RCC 7860 (cell line): ENCODE data around the gene EFCAB6.

ENCODE experiments used
- DNase-seq: peaks from one replicate; pipeline ENCODE4 v3.0.0-alpha.2; 2015; ENCODE audit warnings: low spot score
- FAIRE-seq: peaks from 2 replicates; lab custom pipeline; 2012; peaks lifted over from hg19 to GRCh38; lab: Jason Lieb, UNC

The EFCAB6 gene

DNA sequence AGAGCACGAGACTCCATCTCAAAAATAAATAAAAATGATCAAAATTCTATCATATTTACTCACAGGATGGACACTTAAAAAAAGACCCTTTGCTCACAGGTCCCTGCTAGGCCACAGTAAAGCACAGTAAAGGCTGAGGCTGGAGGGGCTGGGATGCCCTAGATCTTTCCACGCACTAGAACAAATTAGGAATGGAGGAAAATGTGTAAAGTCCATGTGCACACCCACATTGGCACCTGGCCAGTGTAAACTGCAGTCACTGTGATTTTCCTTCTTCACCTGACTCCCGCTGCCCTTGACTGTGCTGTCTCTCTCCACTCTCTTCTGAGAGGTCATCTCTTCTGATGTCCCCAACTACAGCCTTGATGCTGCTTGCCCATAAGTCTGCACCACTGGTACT, 195.5 kb downstream of the EFCAB6 start:
- DNase-seq = no peak
- FAIRE-seq = no peak

DNA sequence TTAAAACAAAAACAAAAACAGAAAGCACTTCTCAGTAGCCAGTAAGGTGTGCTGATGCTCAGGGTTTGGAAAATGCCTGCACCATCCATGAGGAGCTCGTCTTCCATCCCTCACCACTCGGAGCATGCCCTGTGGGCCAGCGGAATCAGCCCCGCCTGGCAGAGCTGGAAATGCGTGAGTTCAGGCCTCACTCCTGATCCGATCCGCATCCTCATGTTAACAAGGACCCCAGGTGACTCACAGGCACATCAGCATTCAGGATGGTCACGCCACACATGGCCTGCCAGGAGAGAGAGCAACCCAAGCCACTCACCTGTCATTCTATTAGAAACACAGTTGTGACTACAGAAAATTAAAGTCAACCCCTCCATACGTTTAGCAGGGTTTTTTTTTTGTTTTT, 211.8 kb downstream of the EFCAB6 start:
- DNase-seq (no peak), FAIRE-seq (no peak)

DNA sequence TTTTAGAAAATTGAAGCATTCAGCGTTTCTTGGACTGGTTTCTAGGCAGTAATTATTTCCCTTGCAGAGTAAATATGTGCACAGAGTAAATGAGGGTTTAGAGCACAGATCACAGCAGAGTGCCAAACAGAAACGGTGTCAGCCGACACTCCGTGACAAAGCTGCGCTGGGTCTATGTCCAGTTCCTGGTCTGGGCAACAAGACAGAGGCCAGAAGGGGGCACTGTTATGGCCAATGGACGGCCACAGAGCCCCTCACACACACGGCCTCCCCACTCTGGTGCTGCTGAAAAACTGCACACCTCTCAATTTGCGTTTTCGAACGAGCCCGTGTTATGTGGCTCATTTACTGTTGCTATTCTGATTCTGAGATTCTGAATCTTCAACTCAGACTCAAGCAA, 219.6 kb downstream of the EFCAB6 start:
- FAIRE-seq (no peak), DNase-seq (no peak)

DNA sequence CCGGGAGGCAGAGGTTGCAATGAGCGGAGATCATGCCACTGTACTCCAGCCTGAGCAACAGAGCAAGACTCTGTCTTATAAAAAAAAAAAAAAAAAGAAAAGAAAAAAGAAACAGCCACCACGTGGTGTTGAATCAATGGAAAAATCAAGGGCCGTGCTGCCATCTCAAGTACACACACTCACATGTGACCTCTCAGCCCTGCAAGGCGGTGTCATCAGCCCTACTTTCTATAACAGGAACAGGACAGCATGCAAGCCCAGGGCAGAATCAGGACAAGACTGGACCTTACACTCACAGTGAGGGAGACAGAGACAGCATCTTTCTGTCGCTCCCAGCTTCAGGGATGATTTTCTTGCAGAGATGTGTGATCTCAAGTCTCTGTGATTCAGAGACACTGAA, 220.7 kb downstream of the EFCAB6 start:
- FAIRE-seq = no peak
- no peak for DNase-seq

DNA sequence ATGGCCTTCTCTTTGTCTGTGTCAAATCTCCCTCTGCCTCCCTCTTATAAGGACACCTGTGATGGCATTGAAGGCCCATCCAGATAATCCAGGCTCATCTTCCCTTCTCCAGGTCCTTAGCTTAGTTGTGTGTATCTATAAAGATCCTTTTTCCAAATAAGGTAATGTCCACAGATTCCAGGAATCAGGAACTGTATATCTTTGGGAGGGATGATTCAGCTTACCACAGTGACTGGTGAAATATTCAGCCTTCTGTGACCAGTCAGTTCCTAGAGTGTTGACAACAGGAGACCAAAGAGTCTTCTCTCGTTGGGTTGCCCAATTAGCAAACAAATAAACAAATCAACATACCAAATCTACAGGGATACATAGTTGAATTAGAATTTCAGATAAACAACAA, 224.5 kb downstream of the EFCAB6 start:
- DNase-seq = peak; percentile 10
- no peak for FAIRE-seq

DNA sequence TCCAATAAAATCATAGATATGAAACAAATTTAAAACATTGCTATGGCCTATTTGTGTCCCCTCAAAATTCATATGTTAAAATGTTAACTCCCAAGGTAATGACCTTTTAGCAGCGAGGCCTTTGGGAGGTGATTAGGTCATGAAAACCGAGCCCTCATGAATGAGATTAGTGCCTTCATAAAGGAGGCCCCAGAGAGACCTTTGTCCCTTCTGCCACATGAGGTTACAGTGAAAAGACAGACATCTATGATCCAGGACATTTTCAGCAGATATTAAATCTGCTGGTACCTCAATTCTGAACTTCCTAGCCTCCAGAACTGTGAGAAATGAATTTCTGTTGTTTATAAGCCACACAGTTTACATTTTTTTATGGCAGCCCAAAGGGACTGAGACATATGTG, 228.6 kb downstream of the EFCAB6 start:
- FAIRE-seq = no peak
- no peak for DNase-seq

DNA sequence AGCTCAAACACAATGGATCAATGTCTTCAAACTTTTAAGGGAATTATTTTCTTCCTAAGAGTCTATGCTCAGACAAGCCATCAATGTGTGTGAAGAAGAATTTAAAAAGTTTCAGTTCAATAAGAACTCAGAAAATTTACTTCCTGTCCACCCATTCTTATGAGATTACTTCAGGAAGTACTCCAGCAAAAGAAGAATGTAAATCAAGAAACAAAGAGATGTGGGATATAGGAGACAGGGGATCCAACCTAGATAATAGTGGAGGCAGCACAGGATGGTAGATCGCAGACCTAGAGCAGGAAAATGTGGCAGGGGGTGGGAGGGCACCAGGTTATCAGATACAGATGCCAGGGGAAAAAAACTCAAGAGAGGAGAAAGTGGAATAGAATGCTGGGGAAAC, 229.7 kb downstream of the EFCAB6 start:
- FAIRE-seq = no peak
- DNase-seq = no peak

DNA sequence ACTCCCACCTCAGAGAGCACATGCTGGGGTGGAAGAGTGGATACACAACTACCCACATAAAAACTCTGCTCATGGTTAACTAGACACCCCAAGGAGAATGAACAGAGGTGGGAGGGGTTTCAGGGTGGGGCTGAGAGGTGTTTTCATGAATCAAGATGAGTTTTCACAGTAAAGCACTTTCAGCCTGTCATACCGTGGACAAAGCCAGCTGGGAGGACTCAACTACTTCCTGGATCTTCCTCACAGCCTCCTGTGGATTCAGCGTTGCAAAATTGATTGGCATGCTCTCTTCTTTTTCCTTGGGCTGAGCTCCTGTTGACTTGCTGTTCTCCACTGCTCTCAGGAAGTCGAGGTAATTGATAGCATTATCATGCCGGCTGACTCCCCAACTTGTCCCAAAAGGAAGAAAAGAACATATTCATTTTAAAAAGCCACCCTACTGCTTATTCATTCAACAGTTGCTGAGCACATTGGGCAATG, 231.8 kb downstream of the EFCAB6 start:
- FAIRE-seq (no peak), DNase-seq (no peak)

DNA sequence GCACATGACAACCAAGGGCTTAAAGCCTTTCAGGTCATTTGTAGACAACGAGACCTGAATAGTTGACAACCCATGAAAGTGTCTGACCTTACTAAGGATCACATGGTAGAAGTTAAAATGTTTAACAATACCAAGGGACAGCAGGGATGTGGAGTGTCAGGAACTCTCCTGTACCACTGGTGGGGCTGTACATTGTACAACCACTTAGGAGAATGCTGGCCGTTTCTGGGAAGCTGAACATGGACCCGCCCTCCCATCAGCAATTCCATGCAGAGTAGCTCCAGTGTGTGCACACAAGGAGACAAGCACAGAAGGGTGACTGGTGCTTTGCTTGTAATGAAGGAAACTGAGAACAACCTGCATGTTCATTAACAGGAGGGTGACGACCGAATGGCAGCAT, 237.4 kb downstream of the EFCAB6 start:
- DNase-seq (no peak), FAIRE-seq (no peak)

DNA sequence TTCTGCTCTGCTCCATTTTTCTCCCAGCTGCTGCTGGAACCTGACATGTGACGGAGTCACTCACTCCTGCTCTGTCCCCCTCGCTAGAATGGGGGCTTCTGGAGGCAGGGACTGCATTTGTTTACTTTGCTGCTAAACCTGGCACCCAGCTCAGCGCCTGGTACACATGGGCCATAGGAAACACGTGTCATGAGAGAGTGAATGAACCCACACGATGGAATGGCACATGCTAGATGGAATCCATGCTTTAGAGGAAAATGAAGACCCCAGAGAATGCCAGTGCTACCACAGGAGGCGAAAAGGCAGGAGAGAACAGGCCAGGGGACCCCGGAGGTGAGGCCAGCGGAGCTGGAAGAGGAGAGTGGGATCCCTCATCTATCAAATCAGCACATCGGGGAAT, 239.4 kb downstream of the EFCAB6 start:
- DNase-seq (no peak), FAIRE-seq (no peak)

DNA sequence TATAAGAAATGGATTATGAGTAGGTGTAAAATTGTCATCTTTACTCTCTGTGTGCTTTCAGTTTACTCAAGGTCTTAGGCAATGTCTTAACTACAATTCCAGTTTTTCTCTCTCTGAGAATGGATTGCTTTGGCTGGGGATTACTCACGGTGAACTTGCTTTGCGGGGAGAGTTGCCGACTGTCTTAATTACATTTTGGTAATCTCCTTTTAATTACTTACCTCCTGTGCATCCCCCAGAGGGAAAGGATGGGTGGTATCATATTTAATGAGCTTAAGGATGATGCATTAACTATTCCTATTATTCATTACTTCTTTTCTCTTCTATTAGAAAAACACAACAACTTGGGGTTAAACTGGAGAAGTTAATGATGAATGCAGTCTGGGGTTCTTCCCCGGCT, 240.9 kb downstream of the EFCAB6 start:
- DNase-seq = no peak
- no peak for FAIRE-seq

DNA sequence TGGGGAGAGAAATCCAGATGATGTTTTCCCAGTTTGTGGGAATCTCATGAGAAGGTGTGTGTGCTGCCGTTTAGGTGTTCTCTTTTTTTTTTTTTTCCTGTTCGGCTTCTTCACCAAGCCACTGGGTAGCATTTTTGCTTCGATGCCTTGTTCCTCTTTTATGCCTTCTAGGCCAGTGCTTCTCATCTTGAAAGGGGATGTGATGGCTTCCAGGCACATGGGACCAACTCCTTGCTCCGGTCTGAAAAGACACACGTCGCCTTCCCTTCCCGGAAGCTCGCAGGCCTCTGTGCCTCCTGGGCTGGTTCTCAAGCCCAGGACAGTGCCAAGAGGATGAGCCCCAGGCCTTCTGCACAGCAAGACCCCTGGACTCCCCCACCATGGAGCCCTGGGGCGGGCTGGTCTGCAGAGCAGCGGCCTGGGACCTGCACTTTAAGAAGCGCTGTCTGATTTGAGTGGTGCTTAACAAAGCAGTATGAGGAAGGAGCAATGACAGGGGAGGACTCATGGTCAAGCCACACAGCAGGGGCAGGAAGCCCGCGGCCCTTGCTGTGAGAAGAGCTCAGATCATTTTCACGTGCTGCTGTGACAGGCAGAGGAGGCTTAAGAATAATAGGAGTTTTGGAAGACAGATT, 241.5 kb downstream of the EFCAB6 start:
- FAIRE-seq (no peak), DNase-seq (no peak)

DNA sequence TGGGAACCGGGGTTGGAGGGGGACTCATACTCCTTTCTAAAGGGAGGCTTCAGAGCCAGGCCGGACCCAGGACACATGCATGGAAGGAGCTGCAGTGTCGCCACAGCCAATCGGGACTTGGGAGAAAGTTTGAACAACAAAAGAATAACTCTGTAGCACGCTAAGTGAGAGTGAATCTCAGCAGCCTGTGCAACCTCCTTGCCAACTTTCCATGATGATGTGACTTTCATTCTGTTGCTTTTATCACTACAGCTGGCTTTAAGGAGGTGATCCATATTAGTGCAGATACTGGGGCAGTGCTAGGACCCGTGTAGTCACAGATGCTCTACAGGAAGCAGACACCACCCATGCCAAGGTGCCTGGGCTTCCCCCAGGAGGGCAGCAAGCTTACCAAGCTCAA, 243.0 kb downstream of the EFCAB6 start:
- no peak for FAIRE-seq
- DNase-seq = no peak

DNA sequence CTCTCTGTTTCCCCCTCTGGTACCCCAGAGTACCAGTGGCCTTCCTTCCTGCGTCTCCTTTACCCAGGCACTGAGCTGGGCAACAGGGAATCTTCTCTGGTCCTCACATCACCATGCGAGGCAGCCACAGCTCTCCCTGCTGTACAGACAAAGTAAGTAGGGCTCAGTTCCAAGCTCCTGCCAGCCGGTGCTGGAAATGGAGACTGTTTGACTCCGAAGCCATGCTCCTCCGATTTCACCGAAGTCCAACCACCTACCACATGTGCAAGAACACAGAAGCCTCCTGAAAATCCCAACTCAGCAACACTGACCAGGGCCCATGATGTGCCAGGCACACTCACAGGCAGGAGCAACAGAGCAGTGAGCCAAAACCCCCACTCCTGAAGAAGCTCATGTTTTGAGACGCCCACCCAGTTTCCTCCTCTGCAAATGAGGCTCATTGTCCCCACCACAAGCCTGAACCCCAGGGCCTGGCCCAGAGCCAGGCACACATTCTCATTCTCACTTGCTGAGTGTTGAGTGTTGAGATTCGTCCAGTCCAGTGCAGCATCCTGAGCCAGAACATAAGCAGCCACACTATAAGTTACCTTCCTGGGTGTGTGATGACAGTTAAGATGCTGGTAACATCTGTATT, 244.3 kb downstream of the EFCAB6 start:
- FAIRE-seq (no peak), DNase-seq (no peak)

DNA sequence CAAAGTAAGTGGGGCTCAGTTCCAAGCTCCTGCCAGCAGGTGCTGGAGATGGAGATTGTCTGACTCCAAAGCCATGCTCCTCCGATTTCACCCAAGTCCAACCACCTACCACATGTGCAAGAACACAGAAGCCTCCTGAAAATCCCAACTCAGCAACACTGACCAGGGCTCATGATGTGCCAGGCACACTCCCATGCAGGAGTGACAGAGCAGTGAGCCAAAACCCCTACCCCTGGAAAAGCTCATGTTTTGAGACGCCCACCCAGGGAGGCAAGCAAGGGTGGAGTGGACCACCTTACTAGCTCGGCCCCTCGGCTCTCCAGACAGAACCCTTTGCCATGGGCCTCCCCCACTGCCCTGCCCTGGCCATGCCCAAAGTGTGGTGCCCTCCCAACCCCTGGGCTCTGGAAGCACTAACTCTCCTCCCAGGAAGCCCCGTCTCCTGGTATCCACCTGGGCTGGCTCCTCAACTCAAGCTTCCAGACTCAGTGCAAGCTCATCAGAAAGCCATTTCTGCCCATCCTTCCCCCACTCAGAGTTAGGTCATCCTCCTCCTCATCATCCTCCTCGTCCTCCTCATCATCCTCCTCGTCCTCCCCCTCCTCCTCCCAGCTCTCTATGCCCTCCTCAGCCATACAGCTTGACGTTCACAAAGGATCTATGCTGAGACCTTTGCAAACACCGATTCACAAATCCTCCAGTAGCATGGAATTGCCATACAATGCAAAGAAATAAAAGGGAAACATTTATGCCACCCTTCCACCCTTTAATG, 245.4 kb downstream of the EFCAB6 start:
- FAIRE-seq (no peak), DNase-seq (no peak)

DNA sequence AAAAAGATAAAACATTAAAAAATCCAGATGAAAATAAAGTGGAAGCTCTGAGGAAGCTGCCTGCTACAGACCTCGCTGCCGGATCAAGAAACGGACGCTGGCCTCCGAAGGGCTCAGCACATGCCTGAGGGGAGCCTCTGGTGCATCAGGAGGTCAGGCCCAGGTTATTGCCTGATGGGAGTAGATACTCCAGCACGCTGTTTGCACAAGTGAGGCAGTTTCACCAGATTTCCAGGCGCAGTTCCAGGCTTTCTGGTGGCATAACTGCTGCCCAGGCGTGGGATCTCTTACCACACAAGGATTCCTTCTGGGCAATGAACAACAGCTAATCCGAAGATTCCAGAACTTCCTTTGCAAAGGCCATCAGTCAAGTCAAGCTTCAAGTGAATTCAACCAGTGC, 246.1 kb downstream of the EFCAB6 start:
- no peak for DNase-seq
- no peak for FAIRE-seq

DNA sequence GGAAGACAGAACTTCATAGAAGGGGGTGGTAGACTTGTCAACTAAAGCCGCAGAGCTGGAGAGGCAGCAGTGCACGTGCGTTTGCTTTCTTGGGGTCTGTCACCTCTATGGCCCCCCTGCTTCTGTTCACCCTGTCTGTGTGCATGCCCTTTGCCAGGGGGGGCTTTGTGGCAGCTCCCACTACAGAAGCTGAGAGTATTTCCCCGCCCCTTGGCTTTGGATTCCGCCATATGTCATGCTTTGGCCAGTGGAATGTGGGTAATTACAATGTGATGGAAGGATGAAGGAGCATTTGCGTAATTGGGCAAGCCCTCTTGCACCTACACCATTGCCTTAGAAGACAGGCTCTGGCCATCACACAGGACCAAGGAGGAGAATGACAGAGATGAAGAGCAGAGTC, 247.2 kb downstream of the EFCAB6 start:
- DNase-seq (no peak), FAIRE-seq (no peak)

DNA sequence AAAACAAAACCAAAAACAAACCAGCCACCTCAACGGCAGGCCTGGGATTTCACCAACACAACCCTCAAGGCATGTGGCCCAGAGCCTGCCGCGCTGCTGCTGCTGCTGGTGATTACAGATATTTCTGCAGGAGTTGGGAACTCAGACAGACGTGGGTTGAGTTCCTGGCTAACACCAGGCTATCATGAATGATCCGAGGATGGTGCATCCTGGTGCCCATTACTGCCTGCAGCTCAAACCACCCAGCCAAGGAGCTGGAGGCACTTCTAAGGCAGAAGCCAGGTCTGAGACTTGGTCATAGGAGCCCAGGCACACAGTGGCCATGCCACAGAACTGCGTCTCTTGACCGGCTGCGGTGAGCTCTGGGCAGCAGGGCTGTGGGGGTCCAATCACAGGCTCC, 248.5 kb downstream of the EFCAB6 start:
- no peak for DNase-seq
- FAIRE-seq = no peak

DNA sequence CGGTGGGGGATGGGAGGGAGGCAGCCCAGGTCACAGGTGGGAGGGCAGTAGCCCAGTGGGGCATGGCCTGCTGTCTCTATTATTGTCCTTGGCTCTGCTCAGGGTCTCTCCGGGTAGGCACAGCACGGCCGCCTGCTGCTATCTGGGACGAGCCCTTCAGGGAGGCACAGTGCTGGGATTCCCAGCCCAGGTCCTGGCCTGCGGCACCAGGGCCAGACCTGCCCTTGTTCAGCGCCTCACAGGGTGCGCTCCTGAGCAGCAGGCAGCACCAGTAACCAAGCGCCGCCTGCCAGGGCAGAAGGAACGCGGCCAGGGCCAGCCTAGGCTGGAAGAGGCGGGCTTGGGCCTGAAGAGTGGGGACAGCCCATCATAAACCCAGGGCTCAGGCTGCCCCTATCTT, 249.3 kb downstream of the EFCAB6 start:
- FAIRE-seq (no peak), DNase-seq (no peak)

DNA sequence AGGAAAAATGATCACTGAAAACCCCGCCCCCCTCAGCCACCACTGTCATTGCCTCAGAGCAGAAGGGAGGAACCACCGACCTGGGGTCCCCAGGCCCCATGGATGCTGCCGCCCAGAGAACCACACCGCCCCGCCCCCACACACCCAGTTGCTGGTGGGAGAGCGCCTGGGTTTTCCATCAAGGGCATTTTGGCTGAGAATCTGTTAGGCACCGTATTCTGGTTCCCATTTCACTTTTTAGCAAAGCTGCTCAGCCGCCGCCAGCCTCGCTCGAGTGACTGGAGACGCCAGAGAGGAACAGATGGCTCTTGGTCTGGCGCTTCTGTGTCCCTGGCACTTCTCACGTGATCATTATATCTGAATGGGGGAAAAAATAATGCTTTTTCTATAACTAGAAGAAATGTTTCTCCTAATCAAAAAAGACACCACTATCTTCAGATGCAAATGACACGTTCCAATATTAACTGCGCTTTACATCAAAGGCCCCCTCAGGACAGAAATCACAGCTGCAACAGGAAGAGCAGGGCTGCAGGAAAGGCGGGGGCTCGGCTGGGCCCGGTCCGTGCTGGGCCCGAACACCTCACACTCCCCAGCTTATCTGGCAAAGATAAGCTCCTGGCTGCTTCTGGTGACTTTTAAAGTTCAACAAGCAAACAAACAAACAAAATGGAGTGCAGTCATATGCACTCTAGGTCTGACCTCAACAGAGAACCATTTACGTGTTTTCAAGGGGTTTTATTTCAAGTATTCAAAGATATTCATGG, 250.5 kb downstream of the EFCAB6 start:
- DNase-seq (no peak), FAIRE-seq (no peak)

DNA sequence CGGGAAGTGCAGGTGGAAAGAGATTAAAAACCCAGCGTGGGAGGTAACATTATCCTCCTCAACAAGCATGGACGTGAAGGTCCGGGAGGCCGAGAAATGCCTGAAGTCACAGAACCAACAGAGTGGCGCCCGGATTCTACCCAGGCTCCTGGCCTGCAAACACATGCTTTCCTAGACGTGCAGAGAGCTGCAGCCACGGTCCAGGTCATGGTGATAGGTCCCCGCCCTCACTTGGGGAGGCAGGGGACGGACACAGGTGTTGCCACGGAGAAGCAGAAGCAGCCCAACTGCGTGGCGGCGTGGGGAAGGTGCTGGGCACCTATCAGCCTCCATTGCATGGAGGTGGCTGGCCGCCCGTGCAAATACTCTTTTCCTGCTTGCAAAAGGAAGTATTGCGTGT, 251.5 kb downstream of the EFCAB6 start:
- DNase-seq = no peak
- FAIRE-seq = no peak
